Measurements from ENCODE around the gene LY6G6F. TPM values are rescaled to one million over a fixed set of nuclear protein-coding genes. Genes with fewer than 3 reads are reported as not detected.

LY6G6F gene
- total RNA-seq, 2 experiments from 2014 or later: not detected

DNA sequence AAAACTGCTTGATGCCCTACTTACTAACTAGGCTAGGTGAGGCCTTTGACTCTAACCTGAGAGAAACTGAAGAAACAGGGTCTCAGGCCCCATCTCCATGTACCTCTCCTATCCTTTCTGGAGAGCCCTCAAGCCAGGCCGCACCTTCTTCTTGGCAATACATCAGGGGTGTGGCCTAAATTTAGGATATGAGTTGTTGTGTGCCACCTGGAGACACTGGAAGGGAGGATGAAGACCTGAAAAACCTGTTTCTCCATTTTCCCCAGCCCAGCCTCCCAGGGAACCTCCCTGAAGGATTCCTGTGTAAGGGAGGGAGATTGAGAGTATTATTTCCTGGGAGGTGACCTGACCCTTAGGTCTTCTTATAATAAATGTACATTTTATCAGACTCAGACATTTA lies 11.6 kb downstream of the LY6G6F start:
- H3K4me3 Mint-ChIP-seq: no peak overlapping the region
- peaks cover 11% of the 10 kb centered on the region for H3K4me1 Mint-ChIP-seq (ENCODE audit: low read depth)
- DNase-seq: no peak
- H3K27ac Mint-ChIP-seq: no peak overlapping the region
- ChIA-PET CTCF (no interaction called here), POLR2A (no interaction called here)
- H3K36me3 Mint-ChIP-seq (ENCODE audit: low read depth): no peaks in the 10 kb centered on the region
- ATAC-seq: no peak
- no peaks in the 10 kb centered on the region for H3K9me3 Mint-ChIP-seq (ENCODE audit: insufficient read depth)
- H3K27me3 Mint-ChIP-seq (ENCODE audit: low read depth): peaks cover 14% of the 10 kb centered on the region

DNA sequence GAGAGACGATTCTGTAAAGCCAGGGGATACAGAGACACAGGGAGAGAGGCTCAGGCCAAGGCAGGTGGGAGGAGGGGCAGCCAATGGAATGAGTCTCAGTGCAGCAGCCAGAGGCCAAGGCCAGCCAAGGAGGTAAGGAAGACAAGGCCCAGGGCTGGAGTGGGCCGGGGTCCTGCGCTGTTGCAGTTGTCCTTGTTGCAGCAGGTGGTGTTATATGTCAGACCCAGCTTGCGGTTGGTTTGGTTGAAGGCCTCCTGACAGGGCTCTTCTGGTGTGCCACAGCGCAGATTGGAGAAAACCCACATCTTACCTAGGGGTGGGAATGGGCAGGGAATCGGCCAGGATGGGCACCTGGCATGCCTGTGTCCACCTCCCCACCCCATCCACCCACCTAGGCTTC lies 12.3 kb downstream of the LY6G6F start:
- DNase-seq: no peak
- no peak overlapping the region for H3K27ac Mint-ChIP-seq
- ChIA-PET CTCF (no interaction called here), POLR2A (no interaction called here)
- H3K4me3 Mint-ChIP-seq: no peak overlapping the region
- peaks cover 17% of the 10 kb centered on the region for H3K4me1 Mint-ChIP-seq (ENCODE audit: low read depth)
- peaks cover 12% of the 10 kb centered on the region for H3K27me3 Mint-ChIP-seq (ENCODE audit: low read depth)
- H3K36me3 Mint-ChIP-seq (ENCODE audit: low read depth): no peaks in the 10 kb centered on the region
- ATAC-seq: no peak
- H3K9me3 Mint-ChIP-seq (ENCODE audit: insufficient read depth): no peaks in the 10 kb centered on the region

DNA sequence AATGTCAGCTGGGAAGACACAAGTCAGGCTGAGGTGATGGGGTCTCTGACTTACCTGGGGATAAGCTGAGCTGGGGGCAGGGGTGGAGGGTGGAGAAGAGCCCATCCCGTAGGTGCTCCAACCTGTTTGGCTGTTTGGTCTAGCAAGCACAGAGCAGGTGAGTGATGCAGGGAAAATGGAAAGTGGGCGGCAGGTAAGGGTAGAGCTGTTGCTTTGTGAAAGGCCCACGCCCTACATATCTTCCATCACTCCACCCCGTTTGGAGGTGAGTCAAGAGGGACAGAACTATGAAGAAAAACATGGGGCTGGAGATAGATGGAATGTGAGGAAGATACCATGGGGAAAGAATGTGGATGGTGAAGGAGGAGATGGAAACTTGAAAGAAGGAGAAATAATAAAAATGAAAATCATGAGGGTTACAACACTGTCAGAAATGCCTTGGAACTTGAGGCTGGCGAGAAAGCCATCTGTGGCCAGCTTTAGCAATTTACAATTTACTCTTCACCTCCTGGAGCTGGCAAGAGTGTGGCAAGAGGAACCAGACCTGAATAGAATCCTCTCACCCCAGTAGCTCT lies 13.6 kb downstream of the LY6G6F start:
- ChIA-PET CTCF (no interaction called here), POLR2A (interaction anchor here (1.8 kb wide), 1 partner anchor 10 kb away, joined by 5 read pairs; no protein-coding TSS in a partner anchor)
- DNase-seq (no peak), ATAC-seq (no peak)
- Mint-ChIP-seq H3K9me3 (ENCODE audit: insufficient read depth) (no peaks in the 10 kb centered on the region), H3K4me3 (no peak overlapping the region), H3K4me1 (ENCODE audit: low read depth) (peaks cover 15% of the 10 kb centered on the region), H3K36me3 (ENCODE audit: low read depth) (no peaks in the 10 kb centered on the region), H3K27ac (no peak overlapping the region), H3K27me3 (ENCODE audit: low read depth) (peaks cover 8% of the 10 kb centered on the region)

DNA sequence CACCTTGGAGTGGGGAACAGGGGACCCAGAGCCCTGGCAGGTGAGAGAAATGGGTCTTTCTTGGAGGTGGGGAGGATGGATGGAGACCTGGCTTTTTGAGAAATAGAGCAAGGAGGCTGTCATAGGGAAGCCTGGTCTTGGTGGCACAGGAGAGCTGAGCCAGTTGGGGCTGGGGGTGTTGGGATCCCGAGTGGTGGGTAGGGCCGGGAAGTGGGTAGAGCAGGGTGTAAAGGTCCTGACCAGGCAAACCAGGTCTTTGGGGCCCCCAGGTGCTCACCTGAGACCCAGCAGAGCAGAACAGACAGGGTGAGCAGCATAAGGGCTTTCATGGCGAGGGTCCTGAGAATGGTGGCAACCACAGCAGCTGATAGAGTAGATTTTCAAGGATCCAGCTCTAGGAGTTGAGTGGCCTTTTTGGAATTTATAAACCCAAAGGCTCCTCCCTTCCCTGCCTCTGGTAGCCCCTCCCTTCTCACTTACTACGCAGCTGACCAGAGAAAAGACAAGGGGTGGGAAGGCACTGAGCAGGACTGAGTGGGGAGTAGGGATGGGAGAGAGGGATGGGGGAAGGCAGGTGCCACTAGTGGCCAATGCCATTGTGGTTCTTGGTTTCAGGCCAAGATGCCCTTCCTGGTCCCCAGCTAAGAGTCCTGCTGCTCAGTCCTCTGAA lies 14.8 kb downstream of the LY6G6F start, which contains the start of gene LY6G6C:
Gene LY6G6C (minus strand): TSS at position 396 of the 670 bp plus-strand sequence. CDS start 67 bp downstream, at position 329.
- CTCF ChIA-PET: no interaction called here

DNA sequence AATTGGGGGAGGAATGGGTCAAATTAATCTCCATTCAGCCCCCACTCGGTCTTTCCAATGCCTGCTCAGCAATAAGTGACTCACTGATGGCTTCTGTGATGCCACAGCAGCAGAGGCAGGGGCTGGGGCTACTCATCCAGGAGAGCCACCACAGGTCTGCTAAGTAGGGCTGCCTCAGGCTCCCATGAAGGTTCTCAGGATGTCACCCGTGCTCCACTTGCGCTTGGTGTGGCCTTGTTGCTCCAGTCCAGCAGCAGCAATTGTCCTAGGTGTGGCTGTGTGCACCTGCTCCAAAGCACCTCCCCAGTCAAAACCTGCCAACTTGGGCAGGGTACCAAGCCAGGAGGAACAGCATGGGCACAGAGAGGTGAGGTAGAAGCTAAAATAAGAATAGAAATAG lies 15.5 kb downstream of the LY6G6F start:
- Mint-ChIP-seq H3K27ac (peak overlapping the region; percentile 40), H3K27me3 (ENCODE audit: low read depth) (peaks cover 8% of the 10 kb centered on the region), H3K4me1 (ENCODE audit: low read depth) (peaks cover 32% of the 10 kb centered on the region), H3K9me3 (ENCODE audit: insufficient read depth) (no peaks in the 10 kb centered on the region), H3K36me3 (ENCODE audit: low read depth) (peaks cover 14% of the 10 kb centered on the region), H3K4me3 (no peak overlapping the region)
- ATAC-seq (no peak), DNase-seq (no peak)
- POLR2A ChIA-PET: interaction anchor here (3.5 kb wide), 1 partner anchor 18 kb away, joined by 14 read pairs; the partner anchor contains the start of gene MSH5
- CTCF ChIA-PET: interaction anchor here (2.4 kb wide), 1 partner anchor 48 kb away, joined by 7 read pairs; no protein-coding TSS in a partner anchor

More for the DNA sequence above, 14.8 kb downstream of the LY6G6F start, which contains the start of gene LY6G6C:
- Mint-ChIP-seq H3K27me3 (ENCODE audit: low read depth) (peaks cover 8% of the 10 kb centered on the region), H3K4me3 (no peak within 1 kb of the TSS), H3K36me3 (ENCODE audit: low read depth) (peaks cover 8% of the 10 kb centered on the region), H3K4me1 (ENCODE audit: low read depth) (peaks cover 25% of the 10 kb centered on the region), H3K9me3 (ENCODE audit: insufficient read depth) (no peaks in the 10 kb centered on the region), H3K27ac (peak within 1 kb of the TSS; percentile 40)
- POLR2A ChIA-PET: interaction anchor here (1.8 to 3.5 kb wide), 2 partner anchors 9 to 19 kb away, joined by 5 to 14 read pairs; partner anchors contain the start of gene MSH5
- DNase-seq (no peak), ATAC-seq (no peak)

DNA sequence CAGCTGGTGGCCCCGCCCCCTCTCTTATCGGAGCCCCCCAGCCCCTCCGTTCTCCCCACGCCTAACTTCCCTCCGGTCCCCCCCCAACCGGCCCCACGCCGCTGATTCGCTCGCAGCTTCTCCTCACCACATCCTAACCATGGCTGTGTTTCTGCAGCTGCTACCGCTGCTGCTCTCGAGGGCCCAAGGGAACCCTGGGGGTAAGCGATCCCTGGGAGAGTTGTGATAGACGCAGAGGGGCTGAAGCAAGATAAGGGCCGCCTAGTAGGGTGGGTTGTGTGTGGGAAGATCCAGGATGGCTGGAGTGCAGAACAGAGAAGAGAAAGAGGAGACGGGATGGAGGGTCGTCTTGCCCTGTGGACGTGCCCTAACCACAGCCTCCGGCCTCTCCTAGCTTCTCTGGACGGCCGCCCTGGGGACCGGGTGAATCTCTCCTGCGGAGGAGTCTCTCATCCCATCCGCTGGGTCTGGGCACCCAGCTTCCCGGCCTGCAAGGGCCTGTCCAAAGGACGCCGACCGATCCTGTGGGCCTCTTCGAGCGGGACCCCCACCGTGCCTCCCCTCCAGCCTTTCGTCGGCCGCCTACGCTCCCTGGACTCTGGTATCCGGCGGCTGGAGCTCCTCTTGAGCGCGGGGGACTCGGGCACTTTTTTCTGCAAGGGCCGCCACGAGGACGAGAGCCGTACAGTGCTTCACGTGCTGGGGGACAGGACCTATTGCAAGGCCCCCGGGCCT lies 16.7 kb downstream of the LY6G6F start, which contains the start of gene MPIG6B:
Gene MPIG6B (plus strand): TSS at position 129 of the 735 bp plus-strand sequence. CDS start 11 bp downstream, at position 140.
- H3K9me3 Mint-ChIP-seq (ENCODE audit: insufficient read depth): no peaks in the 10 kb centered on the region
- POLR2A ChIA-PET: interaction anchor here (1.0 to 3.5 kb wide), 3 partner anchors 12 to 17 kb away, joined by 3 to 14 read pairs (median 9); partner anchors contain the start of gene MSH5
- H3K27ac Mint-ChIP-seq: peak within 1 kb of the TSS; percentile 85
- H3K4me1 Mint-ChIP-seq (ENCODE audit: low read depth): peaks cover 43% of the 10 kb centered on the region
- CTCF ChIA-PET: interaction anchor here (0.8 to 2.4 kb wide), 3 partner anchors 9 to 107 kb away, joined by 3 to 7 read pairs (median 4); no protein-coding TSS in a partner anchor
- peak within 1 kb of the TSS; percentile 25 for H3K4me3 Mint-ChIP-seq
- H3K27me3 Mint-ChIP-seq (ENCODE audit: low read depth): peaks cover 8% of the 10 kb centered on the region
- peak; percentile 39 for DNase-seq
- H3K36me3 Mint-ChIP-seq (ENCODE audit: low read depth): peaks cover 24% of the 10 kb centered on the region
- no peak for ATAC-seq

DNA sequence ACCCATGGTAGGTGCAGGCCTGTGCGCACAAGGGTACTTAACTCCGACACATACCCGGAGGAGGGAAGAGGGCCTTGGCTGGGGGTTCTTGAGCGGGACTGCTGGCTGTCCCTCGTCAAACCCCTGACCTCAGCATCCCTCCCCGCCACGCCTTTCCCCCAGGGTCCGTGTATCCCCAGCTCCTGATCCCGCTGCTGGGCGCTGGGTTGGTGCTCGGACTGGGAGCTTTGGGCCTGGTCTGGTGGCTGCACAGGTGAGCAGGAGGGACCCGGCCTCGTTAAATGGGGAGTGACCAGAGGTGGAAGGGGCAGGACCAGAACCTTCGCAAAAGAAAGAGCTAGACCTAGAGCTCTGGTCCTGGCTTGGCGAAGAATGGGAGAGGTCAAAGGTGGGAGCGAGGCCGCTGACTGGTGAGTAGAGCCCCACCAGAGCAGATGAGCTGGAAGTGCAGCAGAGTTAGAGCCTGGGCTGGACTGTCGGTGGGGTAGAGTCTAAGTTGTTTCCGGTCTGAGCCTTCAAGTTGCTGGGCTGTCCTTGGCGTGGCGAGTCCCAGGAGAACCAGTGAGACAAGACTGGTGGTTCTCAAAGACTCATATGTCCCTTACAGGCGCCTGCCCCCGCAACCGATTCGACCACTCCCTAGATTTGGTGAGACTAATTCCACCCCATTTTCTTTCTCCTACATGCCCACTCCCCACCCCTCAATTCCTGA lies 17.5 kb downstream of the LY6G6F start:
- ATAC-seq: no peak
- ChIA-PET POLR2A (interaction anchor here (0.7 to 3.5 kb wide), 5 partner anchors 11 to 82 kb away, joined by 3 to 14 read pairs (median 4); partner anchors contain the start of gene MSH5), CTCF (interaction anchor here (0.9 to 2.4 kb wide), 3 partner anchors 46 to 107 kb away, joined by 4 to 7 read pairs (median 5); no protein-coding TSS in a partner anchor)
- Mint-ChIP-seq H3K9me3 (ENCODE audit: insufficient read depth) (no peaks in the 10 kb centered on the region), H3K36me3 (ENCODE audit: low read depth) (peaks cover 30% of the 10 kb centered on the region), H3K4me1 (ENCODE audit: low read depth) (peaks cover 51% of the 10 kb centered on the region), H3K4me3 (peak overlapping the region; percentile 25), H3K27me3 (ENCODE audit: low read depth) (peaks cover 8% of the 10 kb centered on the region), H3K27ac (peak overlapping the region; percentile 56)
- DNase-seq: no peak

DNA sequence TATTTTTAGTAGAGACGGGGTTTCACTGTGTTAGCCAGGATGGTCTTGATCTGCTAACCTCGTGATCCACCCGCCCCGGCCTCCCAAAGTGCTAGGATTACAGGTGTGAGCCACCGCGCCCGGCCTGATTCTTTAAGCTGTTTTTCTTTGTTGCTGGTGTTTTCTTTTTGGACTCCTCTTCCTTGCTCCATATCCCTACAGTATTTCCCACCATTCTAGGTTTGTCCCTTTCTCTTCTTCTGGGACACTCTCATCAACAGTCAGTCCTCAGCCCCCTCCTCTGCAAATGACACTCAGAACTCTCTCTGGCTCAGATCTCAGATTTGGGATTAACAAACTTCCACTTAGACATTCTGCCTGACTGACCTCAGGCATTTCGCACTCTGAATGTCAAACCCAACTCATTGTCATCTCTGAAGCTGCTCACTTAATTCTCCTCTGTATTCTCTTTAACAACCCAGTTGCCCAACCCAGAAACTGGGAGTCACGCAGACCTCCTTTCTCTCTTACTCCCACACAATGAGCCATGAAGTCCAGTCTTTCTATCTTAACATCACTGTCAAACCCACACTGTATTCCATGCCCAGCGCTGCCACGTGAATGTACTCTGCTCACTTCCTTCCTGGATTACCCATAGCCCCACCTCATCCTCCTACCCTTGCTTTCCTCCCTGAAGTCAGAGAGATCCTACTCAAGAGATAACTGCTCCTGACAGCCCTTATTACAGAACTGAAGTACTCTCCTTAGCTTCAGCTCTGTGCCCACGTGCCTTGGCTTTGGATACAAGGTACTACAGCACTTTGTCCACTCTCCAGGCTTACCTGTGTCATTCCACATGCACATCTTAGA lies 19.1 kb downstream of the LY6G6F start:
- Mint-ChIP-seq H3K4me3 (no peak overlapping the region), H3K9me3 (ENCODE audit: insufficient read depth) (no peaks in the 10 kb centered on the region), H3K4me1 (ENCODE audit: low read depth) (peaks cover 65% of the 10 kb centered on the region), H3K27me3 (ENCODE audit: low read depth) (peaks cover 3% of the 10 kb centered on the region), H3K36me3 (ENCODE audit: low read depth) (peaks cover 44% of the 10 kb centered on the region), H3K27ac (peak overlapping the region; percentile 31)
- DNase-seq: no peak
- ChIA-PET CTCF (interaction anchor here (1.1 to 2.8 kb wide), 5 partner anchors 12 to 70 kb away, joined by 3 to 18 read pairs (median 6); partner anchors contain the start of genes ABHD16A, CLIC1, LY6G5C and MSH5), POLR2A (interaction anchor here (0.7 to 7.2 kb wide), 3 partner anchors 9 to 73 kb away, joined by 4 to 83 read pairs (median 5); partner anchors contain the start of genes BAG6 and MSH5)
- no peak for ATAC-seq

DNA sequence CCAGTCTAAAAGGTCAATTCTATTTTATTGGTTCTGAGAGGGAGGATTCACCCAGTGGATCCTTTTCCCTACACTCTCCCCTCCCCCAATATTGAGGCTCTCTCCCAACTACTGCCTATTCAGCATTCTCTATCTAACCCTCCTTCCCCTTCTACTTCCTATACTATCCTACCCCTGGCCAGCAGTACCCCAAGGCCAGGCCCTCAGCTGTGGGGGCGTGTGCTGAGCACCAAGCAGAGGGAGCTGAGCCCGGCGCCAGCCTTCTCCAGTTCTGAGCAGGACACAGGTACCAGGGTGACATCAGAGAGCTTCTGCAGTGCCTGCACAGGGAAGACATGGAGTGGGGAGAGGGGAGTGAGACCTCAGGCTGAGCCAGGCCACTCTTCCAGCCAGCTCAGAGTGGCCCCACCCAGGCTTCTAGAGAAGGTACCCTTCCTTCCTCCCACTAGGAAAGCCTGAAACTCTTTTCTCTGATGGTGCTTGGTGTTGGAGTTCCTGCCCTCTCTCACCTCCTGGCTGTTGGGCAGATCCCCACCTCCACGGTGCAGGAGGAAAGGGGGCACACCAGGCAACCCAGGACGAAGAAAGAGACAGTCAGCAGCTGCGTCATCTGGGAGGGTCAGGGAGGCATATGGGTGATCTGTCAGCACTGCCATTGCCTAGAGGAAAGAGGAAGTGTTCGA lies 20.5 kb downstream of the LY6G6F start:
- H3K9me3 Mint-ChIP-seq (ENCODE audit: insufficient read depth): no peaks in the 10 kb centered on the region
- POLR2A ChIA-PET: interaction anchor here (0.7 to 7.2 kb wide), 2 partner anchors 12 to 42 kb away, joined by 3 to 83 read pairs; partner anchors contain the start of gene MSH5
- peak overlapping the region; percentile 66 for H3K4me3 Mint-ChIP-seq
- no peaks in the 10 kb centered on the region for H3K27me3 Mint-ChIP-seq (ENCODE audit: low read depth)
- H3K4me1 Mint-ChIP-seq (ENCODE audit: low read depth): peaks cover 75% of the 10 kb centered on the region
- CTCF ChIA-PET: interaction anchor here (0.6 to 4.9 kb wide), 9 partner anchors 11 to 103 kb away, joined by 3 to 29 read pairs (median 3); partner anchors contain the start of genes ABHD16A, CLIC1, LSM2 and LY6G5C
- DNase-seq (no peak), ATAC-seq (peak; percentile 29)
- peak overlapping the region; percentile 84 for H3K27ac Mint-ChIP-seq
- H3K36me3 Mint-ChIP-seq (ENCODE audit: low read depth): peaks cover 58% of the 10 kb centered on the region

Data from activated CD8-positive, alpha-beta T cell treated with anti-CD3 and anti-CD28 coated beads, Interleukin-2, amount 10 ng/mL, durations not matched to agents 7 days and 5 days (primary cell).